HK-2 (cell line): ENCODE data around the gene MSANTD7.
"Not testable (repeated sequence)": the region's sequence is repeated elsewhere in the genome, so short reads cannot be mapped to it uniquely, and the experiment has no call there.

Experiments
- DNase-seq: peaks from one replicate; pipeline ENCODE4 v3.0.0-alpha.2; 2018; ENCODE audit not compliant: unreplicated experiment

MSANTD7 gene

DNA sequence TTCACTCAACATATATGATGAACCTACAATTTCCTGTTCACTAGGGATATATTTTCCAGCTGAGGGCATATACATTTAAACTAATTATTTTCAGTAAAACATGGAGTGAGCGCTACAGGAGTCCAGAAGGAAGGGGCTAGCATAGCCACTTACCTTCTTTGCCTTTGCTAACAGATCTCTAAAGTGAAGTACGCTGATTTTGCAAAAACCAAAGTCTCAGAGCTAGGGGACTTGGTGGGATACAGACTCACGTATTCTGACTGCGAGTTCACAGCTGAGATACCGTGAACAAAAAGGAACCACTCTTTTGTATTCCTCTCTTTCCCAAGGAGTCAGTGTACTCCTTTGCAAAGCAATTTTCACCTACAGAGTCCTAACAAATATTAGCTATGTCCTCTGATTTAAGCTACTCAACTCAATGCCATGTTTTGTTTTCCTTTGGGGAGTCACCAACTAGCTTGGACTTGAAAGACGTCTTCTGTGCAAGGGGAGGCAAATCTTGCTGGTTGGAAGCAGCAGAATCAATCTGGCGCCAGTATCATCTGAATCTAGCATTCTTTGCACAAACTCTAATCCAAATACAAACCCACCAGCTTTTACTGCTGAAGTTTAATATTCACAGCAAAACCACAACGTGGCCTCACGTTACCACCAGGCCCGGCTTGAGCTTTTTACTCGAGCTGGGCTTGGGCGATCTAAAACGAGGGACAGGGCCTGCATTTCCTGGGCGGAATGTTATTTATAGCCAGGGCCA lies 926 bp upstream of the MSANTD7 start:
- no peak for DNase-seq

DNA sequence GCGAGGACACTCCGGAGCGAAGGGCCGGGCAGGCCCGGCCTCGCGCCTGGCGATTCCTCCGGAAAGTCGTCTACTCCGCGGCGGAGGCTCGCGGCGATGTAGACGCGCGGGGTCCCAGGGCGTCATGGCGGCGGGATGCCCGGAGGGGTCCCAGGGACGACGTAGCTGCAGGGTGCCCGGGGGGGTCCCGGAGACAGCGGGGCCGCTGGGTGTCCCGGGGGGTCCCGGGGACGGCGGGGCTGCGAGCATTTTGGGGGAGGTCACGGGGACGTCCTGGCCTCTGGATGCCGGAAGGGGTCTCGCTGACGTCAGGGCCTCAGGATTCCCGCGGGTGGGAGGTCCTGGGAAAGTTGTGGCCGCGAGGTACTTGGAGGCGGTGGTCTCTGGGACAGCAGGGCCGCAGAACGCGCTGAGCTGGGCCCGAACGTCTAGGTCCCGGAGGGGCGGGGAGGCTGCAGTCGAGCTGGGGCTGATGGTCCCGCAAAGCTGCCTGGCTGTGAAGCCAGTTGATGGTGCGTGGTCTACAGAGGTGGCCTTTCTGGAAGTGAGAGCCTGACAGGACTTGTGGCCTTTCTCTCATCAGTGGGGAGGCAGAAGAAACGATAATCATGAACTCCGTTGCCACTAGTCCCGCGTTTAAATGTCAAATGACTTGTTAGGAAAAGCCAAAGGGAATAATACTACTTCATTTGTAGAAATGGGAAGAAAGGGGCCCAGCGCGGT lies 637 bp downstream of the MSANTD7 start:
- peak; percentile 21 for DNase-seq

DNA sequence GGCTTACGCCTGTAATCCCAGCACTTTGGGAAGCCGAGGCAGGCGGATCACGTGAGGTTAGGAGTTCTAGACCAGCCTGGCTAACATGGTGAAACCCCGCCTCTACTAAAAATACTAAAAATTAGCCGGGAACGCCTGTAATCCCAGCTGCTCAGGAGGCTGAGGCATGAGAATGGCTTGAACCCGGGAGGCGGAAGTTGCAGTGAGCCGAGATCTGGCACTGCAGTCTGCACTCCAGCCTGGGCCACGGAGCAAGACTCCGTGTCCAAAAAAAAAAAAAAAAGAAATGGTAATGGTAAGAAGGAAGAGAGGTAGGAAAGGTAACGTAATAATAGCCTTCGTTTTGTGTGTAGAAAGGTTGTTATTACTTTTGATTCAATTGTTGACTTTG lies 1.2 kb downstream of the MSANTD7 start:
- peak; percentile 7 for DNase-seq

DNA sequence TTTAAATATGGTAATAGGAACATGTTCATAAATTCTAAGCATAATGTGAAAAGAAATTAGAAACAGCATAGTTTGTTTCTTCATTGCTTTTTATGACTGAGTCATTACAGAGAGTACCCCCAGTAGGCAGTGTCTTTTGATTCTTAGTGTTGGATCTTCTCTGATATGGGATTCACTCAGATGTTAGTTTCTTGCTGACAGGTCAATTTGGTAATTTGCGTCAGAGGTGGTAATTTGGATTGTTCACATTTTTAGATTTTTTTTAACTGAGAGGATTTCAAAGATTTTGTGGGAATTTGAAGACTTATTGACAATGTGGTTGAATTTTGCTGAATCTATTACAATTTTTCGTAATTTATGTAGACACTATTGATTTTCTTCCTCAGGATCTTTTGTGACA lies 2.1 kb downstream of the MSANTD7 start:
- no peak for DNase-seq

DNA sequence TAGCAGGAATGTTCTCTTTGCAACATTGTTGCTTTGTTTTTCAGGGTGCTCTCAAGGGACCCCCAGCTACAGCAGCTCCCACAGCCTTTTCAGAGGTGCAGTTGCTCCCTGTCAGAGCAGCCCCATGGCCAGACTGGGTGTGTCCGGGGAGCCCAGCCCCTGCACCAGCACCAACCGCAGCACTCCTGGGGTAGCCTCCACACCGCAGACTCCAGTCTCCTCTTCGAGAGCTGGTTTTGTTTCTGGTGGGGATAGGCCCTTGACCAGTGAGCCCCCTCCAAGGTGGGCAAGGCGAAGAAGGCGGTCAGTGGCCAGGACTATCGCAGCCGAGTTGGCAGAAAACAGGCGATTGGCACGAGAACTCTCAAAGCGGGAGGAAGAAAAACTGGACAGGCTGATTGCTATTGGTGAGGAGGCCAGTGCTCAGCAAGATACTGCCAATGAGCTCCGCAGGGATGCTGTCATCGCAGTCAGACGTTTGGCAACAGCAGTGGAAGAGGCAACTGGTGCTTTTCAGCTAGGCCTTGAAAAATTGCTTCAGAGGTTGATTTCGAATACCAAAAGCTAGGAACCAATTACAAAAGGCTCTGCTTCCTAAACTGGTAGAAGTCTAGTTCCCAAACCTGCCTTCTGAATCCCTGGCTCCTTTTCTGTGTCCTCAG lies 5.4 kb downstream of the MSANTD7 start:
- no peak for DNase-seq

DNA sequence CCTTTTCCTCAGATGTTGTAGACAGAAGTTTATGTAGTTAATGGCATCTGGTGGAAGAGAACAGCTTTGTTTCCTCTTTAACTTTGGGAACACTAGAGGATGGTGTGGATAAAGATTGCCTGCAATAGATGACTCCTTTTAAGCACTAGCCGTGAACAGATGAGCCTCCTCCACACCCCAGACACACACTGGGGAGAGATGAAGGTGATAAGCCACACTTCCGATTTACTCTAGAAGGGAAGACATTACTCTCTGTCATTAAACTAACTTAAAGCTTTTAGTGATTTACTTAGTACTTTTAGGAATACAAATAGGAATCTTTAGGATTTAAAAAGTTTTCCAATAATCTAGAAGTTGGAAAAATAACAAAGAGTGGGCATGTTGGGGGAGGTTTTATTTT lies 6.8 kb downstream of the MSANTD7 start:
- no peak for DNase-seq

DNA sequence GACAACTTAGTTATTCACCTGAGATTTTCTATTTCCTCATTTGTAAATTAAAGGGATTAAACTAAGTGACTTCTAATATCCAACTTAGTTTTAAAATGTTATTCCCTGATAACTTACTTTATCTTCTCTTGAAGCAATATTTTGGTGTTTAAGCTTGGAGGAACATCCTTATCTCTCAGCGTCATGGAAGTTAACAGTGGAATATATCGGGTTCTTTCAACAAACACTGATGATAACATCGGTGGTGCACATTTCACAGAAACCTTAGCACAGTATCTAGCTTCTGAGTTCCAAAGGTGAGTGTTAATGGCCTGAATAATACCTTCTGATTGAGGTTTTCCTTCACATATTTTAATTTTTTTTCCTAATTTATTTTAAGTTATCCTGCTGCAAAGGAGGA lies 14.1 kb downstream of the MSANTD7 start:
- no peak for DNase-seq

DNA sequence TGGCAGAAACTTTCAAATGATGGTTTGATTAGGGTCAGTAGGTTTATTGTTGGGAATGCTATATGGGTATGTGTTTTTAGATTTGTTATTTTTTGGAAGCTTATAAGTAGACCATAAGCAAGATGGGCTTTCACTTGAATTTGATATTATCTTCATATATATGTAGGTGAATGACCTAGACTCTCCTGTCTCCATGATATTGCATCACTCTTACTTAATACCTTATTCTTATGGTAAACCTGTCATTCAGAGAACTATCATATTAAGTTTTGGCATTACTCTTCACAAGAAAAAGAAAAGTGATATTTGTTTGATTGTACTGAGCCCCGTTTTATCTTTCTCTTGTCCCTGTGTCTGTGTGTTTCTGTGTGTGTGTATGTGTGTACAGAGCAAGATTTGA lies 17.3 kb downstream of the MSANTD7 start:
- DNase-seq: no peak

DNA sequence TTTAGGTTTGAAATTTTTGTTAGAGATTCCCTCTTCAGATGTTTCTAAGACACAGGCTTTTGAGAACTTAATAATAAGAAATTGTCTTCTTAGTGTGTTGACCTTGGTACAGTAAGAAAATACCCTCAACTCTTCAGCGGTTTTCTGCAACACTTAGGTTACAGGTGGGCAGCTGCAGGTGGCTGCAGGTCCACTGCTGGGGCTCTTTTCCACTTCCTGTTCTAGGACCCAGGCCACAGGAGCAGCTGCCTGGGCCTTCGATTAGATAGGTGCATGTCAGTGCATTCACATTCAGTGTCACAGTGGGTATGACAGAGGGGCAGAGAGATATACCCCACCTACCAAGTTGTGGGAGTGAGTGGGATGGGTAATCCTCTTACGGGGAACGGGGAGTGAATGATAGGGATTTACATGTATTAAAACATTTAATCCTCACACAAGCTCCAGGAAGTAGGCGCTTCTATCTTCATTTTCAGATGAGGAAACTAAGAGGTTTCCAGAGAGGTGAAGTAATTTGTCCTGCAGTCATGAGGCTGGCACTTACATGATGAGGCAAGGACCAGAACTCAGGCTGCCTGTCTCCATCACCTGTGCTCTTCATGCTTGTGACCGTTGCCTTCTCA lies 20.3 kb downstream of the MSANTD7 start:
- no peak for DNase-seq

DNA sequence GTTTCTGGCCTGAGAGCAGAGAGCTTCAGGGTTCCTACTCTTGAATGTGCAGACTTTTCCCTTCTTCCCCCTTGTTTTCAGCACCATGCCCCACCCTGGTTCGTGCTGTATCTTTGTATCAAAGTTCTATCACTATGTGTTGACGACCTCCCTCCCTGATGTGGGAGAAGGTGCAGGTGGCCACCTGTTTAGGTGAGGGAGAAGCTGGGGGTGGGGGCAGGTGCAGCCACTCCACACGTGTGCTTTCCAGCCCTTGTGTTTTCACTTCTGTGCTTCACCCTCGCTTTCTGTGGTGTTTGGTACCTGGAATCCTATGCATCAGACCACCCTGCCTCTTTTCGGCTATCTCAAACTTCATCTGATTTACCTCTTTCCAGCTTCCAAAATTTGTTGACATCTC lies 20.9 kb downstream of the MSANTD7 start:
- DNase-seq: no peak

DNA sequence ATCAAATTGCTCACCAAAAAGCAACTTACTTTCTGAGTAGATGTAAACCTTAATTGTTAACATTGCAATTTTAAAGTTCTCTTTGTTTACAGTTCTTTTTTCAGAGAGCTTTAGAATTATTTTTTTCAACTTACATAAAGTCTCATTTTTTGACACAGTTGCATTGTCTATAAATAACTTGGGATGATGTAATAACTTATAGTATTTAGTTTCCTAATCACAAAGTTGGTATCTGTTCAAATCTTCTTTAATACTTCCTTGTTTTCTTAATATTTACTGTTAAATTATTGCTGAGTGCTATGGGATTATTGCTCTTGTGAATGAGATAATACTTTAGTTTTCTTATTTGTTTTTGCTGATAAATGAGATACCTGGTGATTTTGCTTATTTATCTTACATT lies 21.7 kb downstream of the MSANTD7 start:
- DNase-seq: no peak

DNA sequence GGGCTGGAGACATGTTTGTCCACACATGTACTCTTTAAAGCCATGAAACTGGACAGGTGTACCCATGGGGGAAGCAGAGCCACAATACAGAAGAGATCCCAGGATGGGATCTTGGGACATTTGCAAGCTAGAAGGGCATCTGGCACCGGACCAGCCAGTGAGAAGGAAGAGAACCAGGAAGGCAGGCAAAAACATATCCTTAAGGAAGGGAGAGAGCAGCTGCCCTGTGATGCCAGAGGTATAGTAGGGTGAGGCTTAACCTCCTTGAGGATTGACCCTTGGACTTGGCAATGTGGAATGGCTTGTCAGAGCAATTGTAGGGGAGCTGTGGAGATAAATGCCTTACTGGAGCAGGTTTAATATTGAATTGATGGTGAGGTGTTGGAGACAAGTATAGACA lies 22.7 kb downstream of the MSANTD7 start:
- DNase-seq: no peak

DNA sequence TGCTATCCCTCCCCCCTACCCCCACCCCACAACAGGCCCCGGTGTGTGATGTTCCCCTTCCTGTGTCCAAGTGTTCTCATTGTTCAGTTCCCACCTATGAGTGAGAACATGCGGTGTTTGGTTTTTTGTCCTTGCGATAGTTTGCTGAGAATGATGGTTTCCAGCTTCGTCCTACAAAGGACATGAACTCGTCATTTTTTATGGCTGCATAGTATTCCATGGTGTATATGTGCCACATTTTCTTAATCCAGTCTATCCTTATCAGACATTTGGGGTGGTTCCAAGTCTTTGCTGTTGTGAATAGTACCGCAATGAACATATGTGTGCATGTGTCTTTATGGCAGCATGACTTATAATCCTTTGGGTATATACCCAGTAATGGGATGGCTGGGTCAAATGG lies 26.4 kb downstream of the MSANTD7 start:
- DNase-seq: not testable (repeated sequence)

DNA sequence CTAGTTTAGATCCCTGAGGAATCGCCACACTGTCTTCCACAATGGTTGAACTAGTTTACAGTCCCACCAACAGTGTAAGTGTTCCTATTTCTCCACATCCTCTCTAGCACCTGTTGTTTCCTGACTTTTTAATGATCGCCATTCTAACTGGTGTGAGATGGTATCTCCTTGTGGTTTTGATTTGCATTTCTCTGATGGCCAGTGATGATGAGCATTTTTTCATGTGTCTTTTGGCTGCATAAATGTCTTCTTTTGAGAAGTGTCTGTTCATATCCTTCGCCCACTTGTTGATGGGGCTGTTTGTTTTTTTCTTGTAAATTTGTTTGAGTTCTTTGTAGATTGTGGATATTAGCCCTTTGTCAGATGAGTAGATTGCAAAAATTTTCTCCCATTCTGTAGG lies 26.8 kb downstream of the MSANTD7 start:
- DNase-seq: not testable (repeated sequence)

DNA sequence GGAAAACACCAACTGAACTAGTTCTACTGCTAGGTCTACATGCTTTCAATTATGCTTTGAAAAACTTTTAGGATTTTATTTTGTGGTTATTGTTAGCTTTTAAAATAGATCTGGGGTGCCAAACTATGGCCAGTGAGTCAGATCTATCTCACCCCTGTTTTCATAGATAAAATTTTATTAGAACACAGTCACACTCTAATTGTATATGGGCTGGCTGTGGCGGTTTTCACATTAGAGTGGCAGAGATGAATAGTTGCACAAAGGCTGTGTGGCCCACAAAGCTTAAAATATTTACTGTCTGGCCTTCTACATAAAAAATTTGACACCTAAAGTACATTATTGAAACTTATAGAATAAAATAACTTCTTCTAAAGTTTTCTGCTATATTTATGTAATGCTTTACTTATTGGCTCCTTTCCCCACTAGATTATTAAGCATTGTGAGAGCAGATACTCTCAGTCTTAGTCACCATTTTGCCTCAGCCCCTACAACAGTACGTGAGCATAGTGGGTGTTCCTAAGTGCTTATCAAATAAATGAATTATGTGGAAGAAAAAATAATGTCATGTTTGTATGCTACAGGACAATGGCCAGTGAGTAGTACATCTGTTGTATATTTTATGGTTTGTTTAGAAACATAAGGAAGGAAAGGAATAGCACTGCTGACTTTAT lies 35.1 kb downstream of the MSANTD7 start:
- no peak for DNase-seq

DNA sequence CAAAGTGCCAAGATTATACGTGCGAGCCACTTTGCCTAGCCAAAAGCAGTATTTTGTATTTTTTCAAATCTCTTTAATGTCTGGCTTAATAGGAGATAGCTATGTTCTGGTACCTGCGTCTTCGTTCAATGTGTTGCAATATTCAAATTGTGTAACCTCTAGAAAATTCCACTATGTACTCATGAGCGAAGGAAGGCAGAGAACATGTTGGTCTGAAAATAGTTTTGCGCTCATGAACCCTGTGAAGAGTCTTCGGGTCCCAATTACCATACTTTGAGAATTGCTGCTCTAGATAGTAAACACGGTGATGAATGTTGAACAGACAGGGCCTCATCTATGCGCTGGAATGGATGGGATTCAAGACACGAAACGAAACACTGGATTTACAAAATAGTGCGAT lies 37.8 kb downstream of the MSANTD7 start:
- DNase-seq: no peak

DNA sequence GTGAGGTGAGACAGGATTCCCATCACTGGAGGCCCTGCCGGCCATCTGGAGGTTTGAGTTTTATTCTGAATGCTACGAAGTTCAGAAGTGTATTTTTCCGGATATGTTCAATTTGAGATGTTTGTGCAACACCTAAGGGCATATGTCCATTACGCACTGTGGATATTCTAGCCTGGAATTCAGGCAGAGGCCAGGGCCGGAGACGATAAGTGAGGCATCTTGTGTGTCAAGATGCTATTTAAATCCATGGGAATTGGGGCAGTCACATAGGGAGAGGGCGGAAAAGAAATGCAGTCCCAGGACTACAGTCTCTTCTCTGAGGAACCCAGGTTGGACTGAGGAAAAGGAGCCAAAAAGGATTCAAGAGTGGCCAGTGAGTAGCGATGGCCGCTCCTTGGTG lies 38.7 kb downstream of the MSANTD7 start:
- DNase-seq: no peak

DNA sequence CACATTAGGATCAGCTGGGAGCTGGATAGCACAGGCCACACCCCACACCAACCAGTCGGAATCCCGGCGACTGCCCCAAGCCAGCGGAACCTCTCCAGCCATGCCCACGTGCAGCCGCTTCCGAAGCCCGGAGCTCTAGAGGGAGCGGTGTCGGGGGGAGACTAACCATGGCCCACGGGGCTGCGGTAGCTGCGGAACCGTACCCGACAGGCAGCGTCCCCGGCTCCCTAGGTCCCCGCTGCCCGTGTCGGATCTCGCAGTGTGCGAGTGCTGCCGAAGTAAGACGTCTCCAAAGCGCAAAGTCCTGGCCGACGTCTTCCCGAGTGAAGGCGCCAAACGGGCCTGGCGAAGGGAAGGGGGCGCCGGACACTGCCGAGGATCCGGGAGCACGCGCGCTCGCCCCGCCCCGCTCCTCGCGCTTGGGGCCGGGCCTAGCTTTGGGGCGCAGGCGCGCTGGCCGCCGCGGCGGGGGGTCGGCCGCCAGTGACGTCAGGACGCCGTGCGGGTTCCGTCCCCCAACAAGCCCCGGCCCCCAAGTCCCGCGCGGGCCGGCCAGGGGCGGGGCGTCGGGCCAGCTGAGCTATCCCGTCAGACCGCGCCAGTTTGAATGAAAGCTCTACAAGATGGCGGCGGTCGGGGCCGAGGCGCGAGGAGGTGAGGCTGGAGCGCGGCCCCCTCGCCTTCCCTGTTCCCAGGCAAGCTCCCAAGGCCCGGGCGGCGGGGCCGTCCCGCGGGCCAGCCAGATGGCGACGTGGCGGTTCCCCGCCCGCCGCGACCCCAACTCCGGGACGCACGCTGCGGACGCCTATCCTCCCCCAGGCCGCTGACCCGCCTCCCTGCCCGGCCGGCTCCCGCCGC lies 40.4 kb downstream of the MSANTD7 start, which contains the start of gene SUV39H2:
Gene SUV39H2 (plus strand): TSS at position 601 of the 858 bp plus-strand sequence. CDS start 23 bp downstream, at position 624.
- peak; percentile 90 for DNase-seq

DNA sequence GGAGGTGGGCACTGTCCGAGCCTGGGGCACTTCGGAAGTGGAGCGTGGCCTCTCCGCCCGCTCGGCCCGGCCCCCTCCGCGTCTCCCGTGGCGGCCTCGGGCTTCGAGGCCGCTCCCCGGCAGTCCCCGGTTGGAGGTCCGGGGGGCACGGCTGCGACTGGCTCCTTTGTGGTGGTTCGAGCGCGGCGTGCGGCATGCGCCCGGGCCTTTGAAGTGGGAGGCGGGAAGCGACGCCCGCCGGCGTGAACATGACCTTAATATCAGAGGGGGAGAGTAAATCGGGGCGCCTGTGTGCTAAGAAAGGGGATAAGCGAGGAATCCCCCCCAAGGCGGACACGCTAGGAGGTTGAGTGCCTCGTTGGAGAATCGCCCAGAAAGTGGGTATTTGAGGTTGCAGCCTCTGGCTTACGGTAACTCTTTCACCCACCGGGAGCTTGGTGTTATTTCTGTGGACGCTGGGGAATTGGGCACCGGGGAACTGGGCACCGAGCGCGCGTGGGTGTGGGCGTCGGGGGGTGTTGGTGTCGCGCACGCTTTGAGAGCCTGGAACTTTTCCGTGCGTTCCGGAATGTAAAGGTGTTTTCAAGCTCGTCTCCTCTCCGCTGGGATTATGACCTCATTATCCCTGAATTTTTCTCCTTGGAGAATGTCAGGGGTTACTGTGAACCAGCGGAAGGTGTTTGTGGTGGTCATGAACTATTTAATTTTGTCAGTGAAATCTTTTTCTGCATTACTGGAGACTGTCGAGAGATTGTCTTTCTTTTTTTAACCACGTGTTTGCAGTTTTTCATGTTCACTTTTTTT lies 41.2 kb downstream of the MSANTD7 start:
- DNase-seq: no peak

DNA sequence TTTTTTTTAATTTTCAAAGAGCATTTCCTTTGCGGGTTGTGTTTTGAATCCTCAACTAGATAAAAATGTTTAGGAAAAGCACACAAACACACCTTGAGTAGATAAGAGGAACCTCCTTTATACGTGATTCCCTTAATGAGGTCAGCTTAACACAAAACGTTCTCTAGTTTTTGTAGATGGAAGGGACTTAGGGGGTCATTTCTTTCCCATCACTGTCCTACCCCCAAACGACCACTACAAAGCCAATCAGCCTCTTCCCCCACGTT lies 41.8 kb downstream of the MSANTD7 start:
- no peak for DNase-seq
